ENCODE results near the gene FATE1.

DNA sequence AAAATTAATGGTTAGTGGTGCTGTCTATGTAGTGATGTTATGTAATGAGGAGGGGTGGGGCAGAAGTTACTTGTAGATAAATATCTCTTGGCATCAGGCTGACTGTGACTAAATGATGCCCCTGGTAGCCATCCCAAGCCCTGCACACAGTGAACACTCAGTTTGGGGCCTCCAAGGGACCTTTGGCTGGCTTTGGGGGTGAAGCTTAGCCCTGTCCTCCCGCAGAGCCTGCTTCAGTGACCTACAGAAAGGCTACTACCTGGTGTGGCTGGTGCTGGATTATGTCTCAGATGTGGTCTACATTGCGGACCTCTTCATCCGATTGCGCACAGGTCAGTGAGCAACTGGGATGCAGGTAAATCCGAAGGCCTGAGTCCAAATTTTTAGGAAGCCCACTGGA lies 26.5 kb downstream of the FATE1 start:
- TF ChIP-seq POLR2A (IDR thresholded peaks at IDR 0.05; ENCODE audit: low read length) (no peak), GATA1 (IDR thresholded peaks at IDR 0.05; ENCODE audit: low read depth, low read length) (no peak)

Measured in erythroblast (primary cell).